HFFc6 (cell line): ENCODE results near the gene LDB3. TPM values are rescaled to one million over a fixed set of nuclear protein-coding genes. Genes with fewer than 3 reads are reported as not detected.

Source experiments
- DNase-seq: peaks from one replicate; pipeline ENCODE4 v3.0.0-alpha.2; 2018
- H3K27ac Mint-ChIP-seq: 2 replicates; pipeline ENCODE4 v1.8.0; 2020; ENCODE audit warnings: mild to moderate bottlenecking, mixed read lengths
- H3K27me3 Mint-ChIP-seq: 2 replicates; pipeline ENCODE4 v1.8.0; 2021; ENCODE audit warnings: mild to moderate bottlenecking, moderate library complexity, mixed read lengths; ENCODE audit not compliant: insufficient read depth
- H3K36me3 Mint-ChIP-seq: 2 replicates; pipeline ENCODE4 v1.8.0; 2021; ENCODE audit warnings: low read depth, mixed read lengths
- H3K4me1 Mint-ChIP-seq: 2 replicates; pipeline ENCODE4 v1.8.0; 2020; ENCODE audit warnings: low read depth, mixed read lengths
- H3K4me3 Mint-ChIP-seq: 2 replicates; pipeline ENCODE4 v1.8.0; 2020; ENCODE audit warnings: mild to moderate bottlenecking, moderate library complexity, mixed read lengths
- H3K9me3 Mint-ChIP-seq: 2 replicates; pipeline ENCODE4 v1.8.0; 2020; ENCODE audit warnings: mild to moderate bottlenecking, mixed read lengths
- total RNA-seq, 6 experiments: library from RNA; stranded (reverse); fragmentation: NEBNext Ultra II Directional; extraction: Animal tissue kit (Norgen Biotek cat#: 25700); gene quantifications; 2 replicates in 1 of 6; 3 replicates in 5 of 6; pipeline ENCODE4 v1.2.3, GENCODE V29; 2021
- TF ChIP-seq, protein P1 (sequence below): fragments of 200-600 bp; sonication (generic); IDR thresholded peaks from 2 replicates; pipeline ENCODE4 v1.5.0; 2021; ENCODE audit warnings: antibody characterized with exemption, mild to moderate bottlenecking

The LDB3 gene
- total RNA-seq, 6 experiments from 2014 or later: 0.55 to 1.3 (median 0.66) TPM

DNA sequence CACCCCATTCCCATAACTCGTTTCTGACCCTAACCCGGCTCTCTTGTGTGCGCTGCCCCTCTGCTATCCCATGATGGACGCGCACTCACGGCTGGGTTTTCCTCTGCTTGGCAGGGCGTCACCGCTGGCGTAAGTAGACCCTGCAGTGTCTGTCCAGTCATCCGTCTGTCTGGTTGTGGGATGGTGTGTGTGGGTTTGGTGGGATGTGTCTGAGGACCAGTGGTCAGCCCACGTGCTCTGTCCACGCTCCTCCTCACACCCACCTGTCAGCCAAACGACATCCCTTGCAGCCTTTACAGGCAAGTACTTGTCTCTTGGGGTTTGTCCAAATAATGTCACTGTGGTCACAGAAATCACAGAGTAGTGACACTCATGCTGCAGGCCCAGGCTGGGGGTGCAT lies 20.8 kb downstream of the LDB3 start:
- no peak overlapping the region for H3K27ac Mint-ChIP-seq

DNA sequence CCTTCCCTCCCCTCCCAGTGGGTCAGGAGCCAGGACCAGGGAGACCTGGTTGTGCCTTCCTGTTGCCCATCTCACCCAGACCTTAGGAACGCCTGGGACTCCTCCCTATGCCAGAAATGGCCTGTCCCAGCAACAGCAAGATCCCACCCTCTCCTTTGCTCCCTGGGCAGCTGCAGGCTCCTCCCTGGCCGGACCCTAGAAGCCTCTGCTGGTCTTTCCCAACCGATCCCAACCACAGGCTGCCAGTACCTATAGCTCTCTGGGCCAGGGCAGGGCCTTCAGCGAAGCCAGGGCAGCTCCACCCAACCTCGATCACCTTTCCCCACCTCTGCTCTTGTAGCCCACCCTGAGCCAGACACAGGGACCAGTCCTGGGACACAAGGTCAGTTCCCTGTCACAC lies 21.9 kb downstream of the LDB3 start:
- no peak for DNase-seq

More for the DNA sequence above, 20.8 kb downstream of the LDB3 start:
- no peak overlapping the region for H3K4me3 Mint-ChIP-seq
- H3K9me3 Mint-ChIP-seq: no peaks in the 10 kb centered on the region
- TF ChIP-seq, protein P1, sequence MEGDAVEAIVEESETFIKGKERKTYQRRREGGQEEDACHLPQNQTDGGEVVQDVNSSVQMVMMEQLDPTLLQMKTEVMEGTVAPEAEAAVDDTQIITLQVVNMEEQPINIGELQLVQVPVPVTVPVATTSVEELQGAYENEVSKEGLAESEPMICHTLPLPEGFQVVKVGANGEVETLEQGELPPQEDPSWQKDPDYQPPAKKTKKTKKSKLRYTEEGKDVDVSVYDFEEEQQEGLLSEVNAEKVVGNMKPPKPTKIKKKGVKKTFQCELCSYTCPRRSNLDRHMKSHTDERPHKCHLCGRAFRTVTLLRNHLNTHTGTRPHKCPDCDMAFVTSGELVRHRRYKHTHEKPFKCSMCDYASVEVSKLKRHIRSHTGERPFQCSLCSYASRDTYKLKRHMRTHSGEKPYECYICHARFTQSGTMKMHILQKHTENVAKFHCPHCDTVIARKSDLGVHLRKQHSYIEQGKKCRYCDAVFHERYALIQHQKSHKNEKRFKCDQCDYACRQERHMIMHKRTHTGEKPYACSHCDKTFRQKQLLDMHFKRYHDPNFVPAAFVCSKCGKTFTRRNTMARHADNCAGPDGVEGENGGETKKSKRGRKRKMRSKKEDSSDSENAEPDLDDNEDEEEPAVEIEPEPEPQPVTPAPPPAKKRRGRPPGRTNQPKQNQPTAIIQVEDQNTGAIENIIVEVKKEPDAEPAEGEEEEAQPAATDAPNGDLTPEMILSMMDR: no peak
- H3K4me1 Mint-ChIP-seq: peaks cover 32% of the 10 kb centered on the region
- no peak for DNase-seq
- H3K27me3 Mint-ChIP-seq: peaks cover 10% of the 10 kb centered on the region
- no peaks in the 10 kb centered on the region for H3K36me3 Mint-ChIP-seq

DNA sequence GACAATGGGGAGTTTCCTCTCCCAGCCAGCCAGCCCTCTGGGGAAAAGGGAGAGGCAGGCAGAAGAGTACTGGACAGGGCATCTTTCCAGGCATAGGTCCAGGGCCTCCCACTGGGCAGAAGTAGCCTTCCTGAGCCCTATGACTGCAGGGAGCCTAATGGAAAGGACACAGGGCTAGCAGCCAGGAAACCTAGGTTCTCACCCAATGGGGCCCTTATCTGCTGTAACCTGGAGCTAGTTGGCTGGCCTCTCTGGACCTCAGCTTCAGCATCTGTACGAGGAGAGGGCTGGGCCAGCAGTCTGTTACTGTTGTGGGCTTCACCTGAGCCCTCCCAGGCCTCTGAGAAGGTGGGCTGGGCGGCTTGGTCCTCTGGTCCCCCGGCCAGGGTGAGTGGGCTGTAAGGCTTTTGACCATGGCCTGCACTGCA lies 22.4 kb downstream of the LDB3 start:
- H3K27ac Mint-ChIP-seq: no peak overlapping the region; the same call in 1 of the 2 replicates

More for the DNA sequence above, 21.9 kb downstream of the LDB3 start:
- peaks cover 10% of the 10 kb centered on the region for H3K27me3 Mint-ChIP-seq
- H3K4me3 Mint-ChIP-seq: no peak overlapping the region
- TF ChIP-seq, protein P1: no peak
- no peaks in the 10 kb centered on the region for H3K9me3 Mint-ChIP-seq
- peaks cover 32% of the 10 kb centered on the region for H3K4me1 Mint-ChIP-seq
- no peak overlapping the region; the same call in 1 of the 2 replicates for H3K27ac Mint-ChIP-seq
- no peaks in the 10 kb centered on the region for H3K36me3 Mint-ChIP-seq

DNA sequence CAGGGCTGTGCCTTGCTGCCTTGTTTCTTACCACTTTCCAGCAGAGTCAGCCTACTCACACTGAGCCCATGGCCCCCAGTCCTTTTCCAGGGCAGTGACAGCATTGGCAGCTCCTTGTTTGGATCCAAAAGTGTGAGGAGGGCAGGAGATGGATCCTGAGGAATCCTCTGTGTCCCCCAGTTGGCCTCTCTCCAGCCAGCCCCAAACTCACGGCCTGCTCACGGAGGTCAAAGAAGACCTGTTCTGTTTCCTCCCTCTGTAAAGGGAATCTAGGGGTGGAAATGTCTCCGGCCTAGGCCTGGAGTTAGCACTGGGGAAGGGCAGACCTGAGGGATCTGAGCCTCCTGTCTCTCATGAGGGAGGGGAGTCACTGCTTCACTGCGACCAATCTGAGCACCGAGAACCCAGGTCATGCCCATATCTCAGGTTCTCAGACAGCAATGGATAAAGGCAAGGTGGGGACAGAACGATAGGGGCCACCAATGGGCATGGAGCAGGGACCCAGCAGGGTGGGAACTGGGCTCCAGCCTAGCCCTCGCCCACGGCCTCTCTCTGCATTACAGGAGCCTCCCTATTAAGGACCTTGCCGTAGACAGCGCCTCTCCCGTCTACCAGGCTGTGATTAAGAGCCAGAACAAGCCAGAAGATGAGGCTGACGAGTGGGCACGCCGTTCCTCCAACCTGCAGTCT lies 23.2 kb downstream of the LDB3 start:
- no peak overlapping the region for H3K27ac Mint-ChIP-seq
- TF ChIP-seq, protein P1: no peak
- H3K4me1 Mint-ChIP-seq: peaks cover 32% of the 10 kb centered on the region

More for the DNA sequence above, 22.4 kb downstream of the LDB3 start:
- Mint-ChIP-seq H3K27me3 (peaks cover 8% of the 10 kb centered on the region), H3K4me3 (no peak overlapping the region), H3K36me3 (no peaks in the 10 kb centered on the region), H3K9me3 (no peaks in the 10 kb centered on the region), H3K4me1 (peaks cover 32% of the 10 kb centered on the region)
- DNase-seq: no peak
- TF ChIP-seq, protein P1: no peak

DNA sequence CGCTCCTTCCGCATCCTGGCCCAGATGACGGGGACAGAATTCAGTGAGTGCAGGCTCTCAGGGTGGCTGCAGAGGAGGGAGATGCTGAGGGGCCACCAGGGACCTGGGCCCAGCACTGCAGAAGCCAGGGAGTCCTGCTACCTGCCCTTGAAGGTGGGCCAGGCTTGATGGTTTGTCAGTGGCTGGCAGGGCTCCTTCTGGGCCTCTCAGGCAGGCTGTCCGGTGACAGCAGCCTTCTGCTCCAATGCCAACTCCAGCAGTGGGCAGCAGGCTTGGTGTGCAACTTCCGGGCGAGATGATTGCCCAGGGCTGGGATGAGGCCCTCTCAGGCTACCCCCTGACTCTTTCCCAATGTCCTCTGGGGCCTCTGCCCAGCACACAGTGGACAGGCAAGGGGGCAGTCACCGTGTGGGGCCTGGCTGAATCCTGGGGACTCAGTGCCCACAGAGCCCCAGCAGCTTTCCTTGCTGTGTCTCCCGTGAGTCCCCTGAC lies 23.8 kb downstream of the LDB3 start:
- H3K27ac Mint-ChIP-seq: no peak overlapping the region
- no peak for DNase-seq
- H3K4me1 Mint-ChIP-seq: peaks cover 30% of the 10 kb centered on the region
- H3K36me3 Mint-ChIP-seq: no peaks in the 10 kb centered on the region
- TF ChIP-seq, protein P1: no peak
- H3K4me3 Mint-ChIP-seq: no peak overlapping the region
- H3K9me3 Mint-ChIP-seq: no peaks in the 10 kb centered on the region
- peaks cover 5% of the 10 kb centered on the region; the same call in 1 of the 2 replicates for H3K27me3 Mint-ChIP-seq

More for the DNA sequence above, 23.2 kb downstream of the LDB3 start:
- Mint-ChIP-seq H3K27me3 (peaks cover 6% of the 10 kb centered on the region), H3K9me3 (no peaks in the 10 kb centered on the region), H3K4me3 (no peak overlapping the region), H3K36me3 (no peaks in the 10 kb centered on the region)
- DNase-seq: no peak
